ENCODE measurements around the gene SPEM2.

DNA sequence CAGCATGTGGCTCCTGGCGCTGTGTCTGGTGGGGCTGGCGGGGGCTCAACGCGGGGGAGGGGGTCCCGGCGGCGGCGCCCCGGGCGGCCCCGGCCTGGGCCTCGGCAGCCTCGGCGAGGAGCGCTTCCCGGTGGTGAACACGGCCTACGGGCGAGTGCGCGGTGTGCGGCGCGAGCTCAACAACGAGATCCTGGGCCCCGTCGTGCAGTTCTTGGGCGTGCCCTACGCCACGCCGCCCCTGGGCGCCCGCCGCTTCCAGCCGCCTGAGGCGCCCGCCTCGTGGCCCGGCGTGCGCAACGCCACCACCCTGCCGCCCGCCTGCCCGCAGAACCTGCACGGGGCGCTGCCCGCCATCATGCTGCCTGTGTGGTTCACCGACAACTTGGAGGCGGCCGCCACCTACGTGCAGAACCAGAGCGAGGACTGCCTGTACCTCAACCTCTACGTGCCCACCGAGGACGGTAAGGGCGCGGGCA, 17.1 kb upstream of the SPEM2 start:
- TF ChIP-seq ZNF274 (IDR thresholded peaks at IDR 0.05; ENCODE audit: low read depth, low read length) (no peak), SUZ12 (IDR thresholded peaks at IDR 0.05; ENCODE audit: extremely low read depth, insufficient read depth, insufficient read length) (no peak), YY1 (IDR thresholded peaks at IDR 0.05; ENCODE audit: insufficient read depth, insufficient read length) (no peak)
